Tibial nerve (tissue), 4 donors: Measurements from ENCODE around the gene RAB20.

ENCODE experiments used
- CTCF ChIP-seq, 5 experiments: fragments of 200-600 bp in 3 of 5; fragments of 450-650 bp in 2 of 5; sonication (generic) in 3 of 5; IDR thresholded peaks; one replicate each; pipeline ENCODE4 v1.5.1; 2016 to 2019; ENCODE audit warnings: antibody characterized with exemption in 5 of 5, mild to moderate bottlenecking in 3 of 5, moderate library complexity in 2 of 5
- EP300 ChIP-seq, 2 donors: sonication (generic); formaldehyde crosslinking; IDR thresholded peaks; one replicate each; pipeline ENCODE4 v1.6.1; 2017; ENCODE audit warnings: antibody characterized with exemption in 2 of 2, mild to moderate bottlenecking in 1 of 2
- POLR2A ChIP-seq, 2 donors: fragments of 450-650 bp; IDR thresholded peaks; one replicate each; pipeline ENCODE4 v1.6.1; 2017; ENCODE audit warnings: antibody characterized with exemption in 2 of 2, mild to moderate bottlenecking in 2 of 2, moderate library complexity in 2 of 2

- TF ChIP-seq POLR2A (IDR thresholded peaks at IDR 0.05) (no peak), CTCF (IDR thresholded peaks at IDR 0.05) (no peak), EP300 (IDR thresholded peaks at IDR 0.05) (no peak)
These were observed 28.4 kb upstream of the RAB20 start for GRCh38 chr13:110589793-110590390.
